H9 (cell line): ENCODE data around the gene FARP2. TPM values are rescaled to one million over a fixed set of nuclear protein-coding genes. Genes with fewer than 3 reads are reported as not detected.
"Not testable (repeated sequence)": the region's sequence is repeated elsewhere in the genome, so short reads cannot be mapped to it uniquely, and the experiment has no call there.

ENCODE experiments used
- DNase-seq: peaks from one replicate; pipeline ENCODE4 v3.0.0-alpha.2; 2017
- H2AFZ ChIP-seq: one replicate; pipeline ENCODE4 v1.6.1; 2013; ENCODE audit warnings: mild to moderate bottlenecking, low read length, control low read depth, moderate library complexity
- H2AK5ac ChIP-seq: 2 replicates; pipeline ENCODE4 v1.6.1; 2013; ENCODE audit warnings: low read length, control low read depth, mixed read lengths; ENCODE audit not compliant: insufficient read length
- H2BK120ac ChIP-seq: one replicate; pipeline ENCODE4 v1.6.1; 2013; ENCODE audit warnings: low read depth, mild to moderate bottlenecking, low read length, control low read depth, inconsistent platforms; ENCODE audit not compliant: poor library complexity, severe bottlenecking
- H2BK12ac ChIP-seq: 2 replicates; pipeline ENCODE4 v1.6.1; 2013; ENCODE audit warnings: low read length, control low read depth, mixed read lengths, low read depth; ENCODE audit not compliant: insufficient read length
- H2BK15ac ChIP-seq: 2 replicates; pipeline ENCODE4 v1.6.1; 2013; ENCODE audit warnings: low read depth, low read length, control low read depth
- H2BK20ac ChIP-seq: one replicate; pipeline ENCODE4 v1.6.1; 2013; ENCODE audit warnings: low read depth, mild to moderate bottlenecking, low read length, control low read depth, inconsistent platforms; ENCODE audit not compliant: poor library complexity, severe bottlenecking
- H2BK5ac ChIP-seq: 2 replicates; pipeline ENCODE4 v1.6.1; 2013; ENCODE audit warnings: low read length, control low read depth, mixed read lengths; ENCODE audit not compliant: insufficient read length
- H3K14ac ChIP-seq: 2 replicates; pipeline ENCODE4 v1.6.1; 2013; ENCODE audit warnings: low read length, control low read depth; ENCODE audit not compliant: insufficient read depth
- H3K18ac ChIP-seq: 2 replicates; pipeline ENCODE4 v1.6.1; 2013; ENCODE audit warnings: low read depth, mild to moderate bottlenecking, mixed read lengths, low read length, control low read depth; ENCODE audit not compliant: insufficient read length
- H3K23ac ChIP-seq: 2 replicates; pipeline ENCODE4 v1.6.1; 2013; ENCODE audit warnings: low read length, control low read depth, mixed read lengths, low read depth; ENCODE audit not compliant: insufficient read length
- H3K23me2 ChIP-seq: 2 replicates; pipeline ENCODE4 v1.6.1; 2013; ENCODE audit warnings: low read depth, mild to moderate bottlenecking, mixed read lengths, low read length, control low read depth; ENCODE audit not compliant: insufficient read length, poor library complexity, severe bottlenecking
- H3K27ac ChIP-seq: 2 replicates; pipeline ENCODE4 v1.5.1; 2013; ENCODE audit warnings: low read length, control low read depth, mixed read lengths, low read depth; ENCODE audit not compliant: insufficient read length
- H3K27me3 ChIP-seq: 2 replicates; pipeline ENCODE4 v1.6.1; 2013; ENCODE audit warnings: low read length, control low read depth, inconsistent platforms; ENCODE audit not compliant: insufficient read depth
- H3K4ac ChIP-seq: 2 replicates; pipeline ENCODE4 v1.6.1; 2013; ENCODE audit warnings: low read depth, mild to moderate bottlenecking, control low read depth, inconsistent platforms, low read length, moderate library complexity
- H3K4me1 ChIP-seq: 2 replicates; pipeline ENCODE4 v1.6.1; 2013; ENCODE audit warnings: low read length, control low read depth, inconsistent platforms; ENCODE audit not compliant: insufficient read depth
- H3K4me2 ChIP-seq: 2 replicates; pipeline ENCODE4 v1.6.1; 2013; ENCODE audit warnings: low read length, control low read depth, mixed read lengths; ENCODE audit not compliant: insufficient read length, insufficient read depth
- H3K56ac ChIP-seq: 2 replicates; pipeline ENCODE4 v1.6.1; 2013; ENCODE audit warnings: low read depth, mild to moderate bottlenecking, mixed read lengths, low read length, control low read depth; ENCODE audit not compliant: insufficient read length
- H3K79me1 ChIP-seq: 2 replicates; pipeline ENCODE4 v1.6.1; 2013; ENCODE audit warnings: low read depth, mild to moderate bottlenecking, moderate library complexity, low read length, control low read depth, inconsistent platforms; ENCODE audit not compliant: insufficient read depth, poor library complexity, severe bottlenecking
- H3K79me2 ChIP-seq: 2 replicates; pipeline ENCODE4 v1.6.1; 2013; ENCODE audit warnings: low read length, control low read depth, inconsistent platforms; ENCODE audit not compliant: insufficient read depth
- H3K9ac ChIP-seq: 2 replicates; pipeline ENCODE4 v1.6.1; 2013; ENCODE audit warnings: low read length, control low read depth, mixed read lengths; ENCODE audit not compliant: insufficient read length; ENCODE audit errors: extremely low read depth
- H3K9me3 ChIP-seq: one replicate; pipeline ENCODE4 v1.6.1; 2013; ENCODE audit warnings: low read depth, low read length, inconsistent platforms; ENCODE audit not compliant: control insufficient read depth
- H3T11ph ChIP-seq: one replicate; pipeline ENCODE4 v1.6.1; 2013; ENCODE audit warnings: mild to moderate bottlenecking, low read length, control low read depth, inconsistent platforms
- H4K20me1 ChIP-seq: one replicate; pipeline ENCODE4 v1.6.1; 2013; ENCODE audit not compliant: control insufficient read depth, insufficient read length, insufficient read depth
- H4K5ac ChIP-seq: 2 replicates; pipeline ENCODE4 v1.6.1; 2013; ENCODE audit warnings: low read depth, mild to moderate bottlenecking, mixed read lengths, low read length, control low read depth; ENCODE audit not compliant: insufficient read length
- H4K8ac ChIP-seq: replicated peaks from 2 replicates; pipeline ENCODE4 v1.6.1; 2013; ENCODE audit warnings: low read length, control low read depth, mixed read lengths, low read depth; ENCODE audit not compliant: insufficient read length
- H4K91ac ChIP-seq: 2 replicates; pipeline ENCODE4 v1.6.1; 2013; ENCODE audit warnings: low read depth, mild to moderate bottlenecking, moderate library complexity, mixed read lengths, low read length, control low read depth; ENCODE audit not compliant: insufficient read length
- H3K27ac Mint-ChIP-seq, 3 experiments: 2 replicates in 2 of 3; 3 replicates in 1 of 3; pipeline ENCODE4 v1.8.0; 2020 to 2021; ENCODE audit warnings: mixed read lengths in 3 of 3, mild to moderate bottlenecking in 1 of 3, moderate library complexity in 1 of 3
- H3K27me3 Mint-ChIP-seq: 2 replicates; pipeline ENCODE4 v1.8.0; 2021; ENCODE audit warnings: low read depth, mild to moderate bottlenecking, moderate library complexity, mixed read lengths
- H3K36me3 Mint-ChIP-seq, 3 experiments: 2 replicates in 2 of 3; 3 replicates in 1 of 3; pipeline ENCODE4 v1.8.0; 2020 to 2021; ENCODE audit warnings: low read depth in 3 of 3, mixed read lengths in 3 of 3; ENCODE audit not compliant: insufficient read depth in 1 of 3
- H3K4me1 Mint-ChIP-seq, 2 experiments: 2 replicates each; pipeline ENCODE4 v1.8.0; 2020; ENCODE audit warnings: mixed read lengths in 2 of 2
- H3K4me3 Mint-ChIP-seq, 2 experiments: 2 replicates in 1 of 2; 3 replicates in 1 of 2; pipeline ENCODE4 v1.8.0; 2020 to 2021; ENCODE audit warnings: mild to moderate bottlenecking in 2 of 2, mixed read lengths in 2 of 2, moderate library complexity in 1 of 2
- H3K9me3 Mint-ChIP-seq, 2 experiments: 2 replicates in 1 of 2; 3 replicates in 1 of 2; pipeline ENCODE4 v1.8.0; 2020; ENCODE audit warnings: mild to moderate bottlenecking in 2 of 2, mixed read lengths in 2 of 2, moderate library complexity in 1 of 2
- CTCF ChIP-seq: fragments of 200-600 bp; sonication (generic); conservative IDR thresholded peaks from 3 replicates; pipeline ENCODE4 v1.8.0; 2021; ENCODE audit warnings: antibody characterized with exemption, mild to moderate bottlenecking
- WGBS: extraction: QIAGEN DNeasy Blood & Tissue Kit; methylation state at CpG from one replicate; pipeline ENCODE4 v1.1.7; 2013; ENCODE audit warnings: missing lambda C conversion rate, low lambda C conversion rate, mixed read lengths; ENCODE audit not compliant: insufficient read length; ENCODE audit errors: extremely low coverage; 5-methylcytosine and 5-hydroxymethylcytosine counted together
- total RNA-seq: library from RNA; stranded (reverse); gene quantifications from 2 replicates; pipeline ENCODE4 v1.2.1, GENCODE V29; 2021

The FARP2 gene
- total RNA-seq, 1 experiment from 2014 or later, result 33.9 TPM

DNA sequence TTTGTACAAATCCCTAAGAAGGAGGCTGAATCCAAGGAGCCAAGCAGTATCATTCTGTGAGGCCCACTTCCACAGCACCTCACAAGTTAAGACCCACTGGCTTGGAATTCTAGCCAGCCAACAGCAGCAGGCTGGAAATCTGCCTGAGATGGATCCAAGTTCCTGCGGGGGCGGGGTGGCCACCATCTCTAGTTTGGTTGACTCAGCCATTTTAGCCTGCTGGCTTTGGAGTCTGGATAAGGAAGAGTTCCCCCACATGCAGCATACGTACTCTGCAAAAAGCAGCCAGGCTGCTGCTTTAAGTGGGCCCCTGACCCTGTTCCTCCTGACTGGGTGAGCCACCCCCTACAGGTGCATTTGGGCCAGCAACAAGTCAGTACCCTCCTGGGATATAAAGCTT is 65.2 kb downstream of the FARP2 start:
- H3T11ph ChIP-seq, result no peak overlapping the region
- peaks cover 0 to 8% of the 10 kb centered on the region in 2 experiments; a peak in 3 of 5 replicates for H3K9me3 Mint-ChIP-seq
- no peak overlapping the region for H4K91ac ChIP-seq
- no peak overlapping the region for H2BK120ac ChIP-seq
- H3K9me3 ChIP-seq, result no peaks in the 10 kb centered on the region
- no peak overlapping the region for H3K27ac ChIP-seq
- H3K27me3 ChIP-seq, result no peaks in the 10 kb centered on the region
- H2BK12ac ChIP-seq, result no peak overlapping the region
- no peaks in the 10 kb centered on the region for H3K79me1 ChIP-seq
- no peak overlapping the region for H3K4me2 ChIP-seq
- WGBS, result no CpG with 5 or more reads among the region's 3 CpGs
- H2AFZ ChIP-seq, result no peak overlapping the region
- H3K56ac ChIP-seq, result no peak overlapping the region
- no peak overlapping the region for H3K18ac ChIP-seq
- no peak overlapping the region for H2BK5ac ChIP-seq
- H4K8ac ChIP-seq, result no peak overlapping the region
- no peaks in the 10 kb centered on the region for H3K79me2 ChIP-seq
- H4K5ac ChIP-seq, result no peak overlapping the region
- no peak overlapping the region for H3K9ac ChIP-seq
- H3K36me3 Mint-ChIP-seq, result peaks cover 22 to 39% (median 26%) of the 10 kb centered on the region in 3 experiments; a peak in 6 of 7 replicates
- H3K4ac ChIP-seq, result no peak overlapping the region
- no peaks in the 10 kb centered on the region for H3K4me1 ChIP-seq
- no peak overlapping the region for H2AK5ac ChIP-seq
- no peak for DNase-seq
- no peak overlapping the region for H3K27ac Mint-ChIP-seq
- no peak overlapping the region for H3K14ac ChIP-seq
- no peak overlapping the region for H3K23ac ChIP-seq
- H3K27me3 Mint-ChIP-seq, result no peaks in the 10 kb centered on the region
- no peak for TF ChIP-seq CTCF
- no peak overlapping the region for H3K4me3 Mint-ChIP-seq
- no peaks in the 10 kb centered on the region for H4K20me1 ChIP-seq
- no peaks in the 10 kb centered on the region for H3K4me1 Mint-ChIP-seq
- H3K23me2 ChIP-seq, result no peaks in the 10 kb centered on the region
- no peak overlapping the region for H2BK20ac ChIP-seq
- H2BK15ac ChIP-seq, result no peak overlapping the region

DNA sequence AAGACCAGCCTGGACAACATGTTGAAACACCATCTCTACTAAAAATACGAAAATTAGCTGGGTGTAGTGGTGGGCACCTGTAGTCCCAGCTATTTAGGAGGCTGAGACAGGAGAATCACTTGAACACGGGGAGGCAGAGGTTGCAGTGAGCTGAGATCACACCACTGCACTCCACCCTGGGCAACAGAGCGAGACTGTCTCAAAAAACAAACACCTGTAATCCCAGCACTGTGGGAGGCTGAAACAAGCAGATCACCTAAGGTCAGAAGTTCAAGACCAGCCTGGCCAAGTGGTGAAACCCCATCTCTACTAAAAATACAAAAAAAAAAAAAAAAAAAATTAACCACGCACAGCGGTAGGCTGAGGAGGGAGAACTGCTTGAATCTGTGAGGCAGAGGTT is 65.9 kb downstream of the FARP2 start:
- not testable (repeated sequence) for H3K23ac ChIP-seq, H4K20me1 ChIP-seq, H2BK20ac ChIP-seq, H3K27ac Mint-ChIP-seq, H3K9me3 ChIP-seq, H3K56ac ChIP-seq, H2BK120ac ChIP-seq, H3K27me3 Mint-ChIP-seq, H2AFZ ChIP-seq, H4K8ac ChIP-seq, H2BK15ac ChIP-seq, H3K4me1 Mint-ChIP-seq, H2BK12ac ChIP-seq, H4K91ac ChIP-seq, H3K27me3 ChIP-seq, H3K4me1 ChIP-seq, H3K79me1 ChIP-seq, DNase-seq, H4K5ac ChIP-seq, H3K4me2 ChIP-seq, H2BK5ac ChIP-seq, H2AK5ac ChIP-seq, H3K23me2 ChIP-seq, H3K14ac ChIP-seq, H3K4ac ChIP-seq, H3T11ph ChIP-seq, H3K9me3 Mint-ChIP-seq, H3K9ac ChIP-seq, H3K79me2 ChIP-seq, H3K27ac ChIP-seq, H3K18ac ChIP-seq, H3K4me3 Mint-ChIP-seq
- H3K36me3 Mint-ChIP-seq, result peaks cover 20 to 39% (median 26%) of the 10 kb centered on the region in 3 experiments; a peak in 6 of 7 replicates
- WGBS, result no CpG with 5 or more reads among the region's 5 CpGs
